GM23338 (cell line): Measurements from ENCODE around the gene POTEJ. TPM values are rescaled to one million over a fixed set of nuclear protein-coding genes. Genes with fewer than 3 reads are reported as not detected.
"Not testable (repeated sequence)": the region's sequence is repeated elsewhere in the genome, so short reads cannot be mapped to it uniquely, and the experiment has no call there.

ENCODE experiments used
- ATAC-seq: fragments of 200-7000 bp; cut with Tn5 transposase; 3 replicates; pipeline ENCODE4 v1.9.1; 2020
- DNase-seq: peaks from one replicate; pipeline ENCODE4 v3.0.0-alpha.2; 2015; ENCODE audit warnings: low spot score
- H2AFZ ChIP-seq: fragments of 200-600 bp; sonication (generic); 2 replicates; pipeline ENCODE4 v1.8.0; 2016; ENCODE audit warnings: antibody characterized with exemption, mild to moderate bottlenecking, moderate library complexity
- H3F3A ChIP-seq: fragments of 200-600 bp; sonication (generic); replicated peaks from 2 replicates; pipeline ENCODE4 v1.8.0; 2017; ENCODE audit warnings: antibody characterized with exemption, mixed run types, low read depth
- H3K27ac ChIP-seq: fragments of 200-600 bp; sonication (generic); 2 replicates; pipeline ENCODE4 v1.6.1; 2016; ENCODE audit warnings: low read depth
- H3K27me3 ChIP-seq: fragments of 200-600 bp; sonication (generic); 2 replicates; pipeline ENCODE4 v1.8.0; 2016; ENCODE audit warnings: mild to moderate bottlenecking, mixed run types, moderate library complexity; ENCODE audit not compliant: insufficient read depth
- H3K36me3 ChIP-seq: fragments of 200-600 bp; sonication (generic); 2 replicates; pipeline ENCODE4 v1.8.0; 2016; ENCODE audit warnings: mild to moderate bottlenecking; ENCODE audit not compliant: insufficient read depth
- H3K4me1 ChIP-seq: fragments of 200-600 bp; sonication (generic); 2 replicates; pipeline ENCODE4 v1.8.0; 2016; ENCODE audit warnings: mild to moderate bottlenecking, moderate library complexity; ENCODE audit not compliant: insufficient read depth
- H3K4me2 ChIP-seq: fragments of 200-600 bp; sonication (generic); 2 replicates; pipeline ENCODE4 v1.7.1; 2017; ENCODE audit warnings: mixed run types
- H3K4me3 ChIP-seq: fragments of 200-600 bp; sonication (generic); 2 replicates; pipeline ENCODE4 v1.6.1; 2016; ENCODE audit warnings: mixed run types
- H3K79me2 ChIP-seq: fragments of 200-600 bp; sonication (generic); replicated peaks from 2 replicates; pipeline ENCODE4 v1.8.0; 2017; ENCODE audit warnings: mild to moderate bottlenecking; ENCODE audit not compliant: insufficient read depth
- H3K9me2 ChIP-seq: fragments of 200-600 bp; sonication (generic); 2 replicates; pipeline ENCODE4 v1.8.0; 2017; ENCODE audit not compliant: insufficient read depth
- H4K20me1 ChIP-seq: fragments of 200-600 bp; sonication (generic); replicated peaks from 2 replicates; pipeline ENCODE4 v1.8.0; 2017; ENCODE audit warnings: mild to moderate bottlenecking; ENCODE audit not compliant: insufficient read depth
- H3K27ac Mint-ChIP-seq: 2 replicates; pipeline ENCODE4 v1.8.0; 2020; ENCODE audit warnings: inconsistent platforms, mild to moderate bottlenecking, moderate library complexity, mixed read lengths
- H3K27me3 Mint-ChIP-seq: 3 replicates; pipeline ENCODE4 v1.8.0; 2022; ENCODE audit warnings: low read depth, mild to moderate bottlenecking, moderate library complexity, mixed read lengths, inconsistent platforms; ENCODE audit not compliant: insufficient read depth, poor library complexity
- H3K36me3 Mint-ChIP-seq: 3 replicates; pipeline ENCODE4 v1.8.0; 2021; ENCODE audit warnings: low read depth, mild to moderate bottlenecking, inconsistent platforms, moderate library complexity, mixed read lengths
- H3K4me1 Mint-ChIP-seq: 3 replicates; pipeline ENCODE4 v1.8.0; 2020; ENCODE audit warnings: mild to moderate bottlenecking, inconsistent platforms, mixed read lengths
- H3K4me3 Mint-ChIP-seq: 3 replicates; pipeline ENCODE4 v1.8.0; 2021; ENCODE audit warnings: moderate library complexity, mild to moderate bottlenecking, inconsistent platforms, mixed read lengths
- H3K9me3 Mint-ChIP-seq: 3 replicates; pipeline ENCODE4 v1.8.0; 2020; ENCODE audit warnings: moderate library complexity, mild to moderate bottlenecking, inconsistent platforms, mixed read lengths
- polyA plus RNA-seq: library from polyadenylated mRNA; unstranded; fragments of >200 nt; fragmentation: Nextera tagmentation; extraction: Ambion mirVana; gene quantifications from 2 replicates; pipeline ENCODE4 v1.2.1, GENCODE V29; 2016
- total RNA-seq: library from RNA; depleted of rRNA; stranded (reverse); fragments of >200 nt; shearing (Covaris generic); gene quantifications from 2 replicates; pipeline ENCODE4 v1.2.3, GENCODE V29; 2014

POTEJ gene
- total and polyA plus RNA-seq, 2 experiments from 2014 or later = 0.06 to 0.63 TPM

DNA sequence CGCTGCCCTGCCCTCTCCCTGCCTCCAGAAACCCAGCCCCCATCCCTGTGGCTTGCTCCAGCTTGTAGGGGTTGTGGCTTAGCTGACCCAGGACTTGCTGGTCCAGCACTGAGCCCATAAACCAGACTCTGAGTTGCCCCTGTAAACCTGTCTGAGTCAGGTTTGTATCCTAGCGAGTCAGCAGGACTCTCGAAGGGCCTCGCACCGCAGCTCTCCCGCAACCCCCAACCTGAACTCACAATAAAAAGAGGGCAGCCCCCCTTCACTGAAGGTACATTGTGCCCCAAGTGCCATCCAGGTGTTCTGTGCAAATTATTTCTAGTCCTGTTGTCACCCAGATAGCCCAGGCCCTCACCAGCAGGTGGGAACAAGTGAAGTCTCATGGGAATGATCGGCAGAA is 29.7 kb upstream of the POTEJ start:
- not testable (repeated sequence) for H4K20me1 ChIP-seq, H3K27ac ChIP-seq, H3K9me2 ChIP-seq, H3K9me3 Mint-ChIP-seq, H3K4me3 Mint-ChIP-seq, H3K36me3 ChIP-seq, H3K4me3 ChIP-seq, H3K4me1 Mint-ChIP-seq, H3K79me2 ChIP-seq, H3K27me3 Mint-ChIP-seq, H3K27me3 ChIP-seq, H3K4me2 ChIP-seq, H2AFZ ChIP-seq, H3K4me1 ChIP-seq, H3K36me3 Mint-ChIP-seq, H3F3A ChIP-seq, H3K27ac Mint-ChIP-seq, ATAC-seq, DNase-seq

GRCh38 chr2:130582970-130583369 is 28.3 kb upstream of the POTEJ start:
- not testable (repeated sequence) for H3K4me1 Mint-ChIP-seq, H3K36me3 ChIP-seq, DNase-seq, H3K9me2 ChIP-seq, H3K79me2 ChIP-seq, H3K36me3 Mint-ChIP-seq, H2AFZ ChIP-seq, H3K27ac Mint-ChIP-seq, H3K27ac ChIP-seq, H3K4me1 ChIP-seq, H3F3A ChIP-seq, H3K4me3 ChIP-seq, H3K4me3 Mint-ChIP-seq, ATAC-seq, H3K4me2 ChIP-seq, H3K9me3 Mint-ChIP-seq, H3K27me3 ChIP-seq, H4K20me1 ChIP-seq, H3K27me3 Mint-ChIP-seq

- H4K20me1 ChIP-seq, H3K36me3 ChIP-seq, DNase-seq, H3K4me1 ChIP-seq, H3K36me3 Mint-ChIP-seq, H3K4me1 Mint-ChIP-seq, H3K4me2 ChIP-seq, H3F3A ChIP-seq, H3K79me2 ChIP-seq, H3K27me3 Mint-ChIP-seq, H3K4me3 ChIP-seq, H3K27me3 ChIP-seq, H3K4me3 Mint-ChIP-seq, H2AFZ ChIP-seq, H3K27ac Mint-ChIP-seq, H3K27ac ChIP-seq, H3K9me3 Mint-ChIP-seq, H3K9me2 ChIP-seq, ATAC-seq: not testable (repeated sequence)
Measured at GRCh38 chr2:130583582-130583981, 27.7 kb upstream of the POTEJ start.

GRCh38 chr2:130584726-130585125 is 26.5 kb upstream of the POTEJ start:
- not testable (repeated sequence) for H3F3A ChIP-seq, H3K4me2 ChIP-seq, H3K4me1 Mint-ChIP-seq, H3K27ac ChIP-seq, H3K36me3 ChIP-seq, ATAC-seq, H3K9me2 ChIP-seq, H3K27me3 Mint-ChIP-seq, H3K36me3 Mint-ChIP-seq, H3K9me3 Mint-ChIP-seq, H3K4me3 ChIP-seq, H3K27ac Mint-ChIP-seq, H3K27me3 ChIP-seq, H4K20me1 ChIP-seq, H3K4me1 ChIP-seq, H3K4me3 Mint-ChIP-seq, H2AFZ ChIP-seq, DNase-seq, H3K79me2 ChIP-seq

DNA sequence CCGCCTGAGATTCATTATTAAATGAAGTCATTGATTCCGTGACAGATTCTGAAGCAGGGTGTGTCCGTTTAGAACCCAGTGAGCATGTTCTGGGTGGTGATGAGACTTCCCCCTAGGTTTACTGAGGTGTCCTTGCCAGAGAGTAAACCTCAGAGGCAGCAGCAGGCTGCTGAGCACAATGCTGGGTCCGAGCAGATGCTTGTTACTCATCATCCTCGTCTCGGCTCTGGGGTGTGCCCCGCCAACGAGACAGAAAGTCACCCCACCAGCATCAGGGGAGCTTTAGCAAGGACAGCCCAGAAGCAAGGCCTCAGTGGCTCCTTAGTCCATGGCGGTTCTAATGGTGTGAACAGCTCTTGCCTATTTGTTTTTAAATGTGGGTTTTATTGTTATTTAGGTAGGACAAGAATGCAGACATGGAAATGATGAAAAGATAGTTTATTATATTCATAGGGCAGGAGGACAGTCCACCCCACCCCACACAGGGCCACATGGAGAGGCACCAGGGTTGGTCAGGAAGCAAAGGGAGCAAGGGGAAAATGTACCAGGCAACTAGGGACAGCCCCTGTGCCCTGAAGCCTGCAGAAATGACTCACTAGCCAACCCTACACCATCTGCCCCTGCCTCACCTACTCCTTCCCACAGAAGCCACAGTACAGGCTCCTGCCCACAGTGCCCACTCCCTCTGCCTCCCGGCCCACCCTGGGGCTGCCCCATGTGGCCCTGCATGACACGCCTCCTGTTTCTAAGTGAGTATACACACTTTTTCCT is 22.4 kb upstream of the POTEJ start:
- not testable (repeated sequence) for H3K4me3 ChIP-seq, H3F3A ChIP-seq, H3K4me2 ChIP-seq, ATAC-seq, H3K9me3 Mint-ChIP-seq, H3K27me3 ChIP-seq, H3K4me3 Mint-ChIP-seq, H3K9me2 ChIP-seq, H3K4me1 Mint-ChIP-seq, H3K27ac Mint-ChIP-seq, H3K27me3 Mint-ChIP-seq, H3K27ac ChIP-seq, H3K36me3 ChIP-seq, H3K4me1 ChIP-seq, DNase-seq, H2AFZ ChIP-seq, H4K20me1 ChIP-seq, H3K36me3 Mint-ChIP-seq, H3K79me2 ChIP-seq

DNA sequence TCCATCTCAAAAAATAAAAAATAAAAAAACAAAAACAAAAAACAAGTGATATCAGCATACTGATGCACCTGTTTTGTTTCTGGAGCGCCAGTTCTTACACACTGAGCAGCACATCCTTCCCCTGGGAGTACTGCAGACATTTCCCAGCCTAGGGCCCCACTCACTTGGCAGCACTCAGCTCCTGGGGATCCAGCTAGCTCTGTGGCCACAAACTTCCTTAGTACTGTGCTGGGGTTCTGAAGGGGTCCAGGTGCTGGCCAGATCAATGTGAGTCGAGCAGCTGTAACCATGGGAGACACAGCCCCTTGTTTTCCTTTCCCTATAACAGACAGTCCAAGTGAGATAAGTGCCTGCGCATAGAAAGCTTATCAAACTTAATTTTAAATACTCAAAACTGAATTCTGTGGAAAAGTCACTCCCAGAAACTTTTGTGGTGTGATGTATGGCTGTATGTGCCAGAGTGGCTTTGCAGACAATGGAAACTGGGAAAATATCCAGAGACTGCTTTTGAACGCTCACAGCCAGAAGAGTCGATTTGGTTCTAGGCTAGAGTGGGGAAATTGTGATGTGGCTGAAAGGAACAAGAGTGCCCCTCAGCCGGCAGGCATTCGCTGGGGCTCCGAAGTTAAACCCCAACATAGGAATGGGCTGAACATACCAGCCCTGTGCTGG is 20.9 kb upstream of the POTEJ start:
- H3K9me3 Mint-ChIP-seq, H3K4me3 Mint-ChIP-seq, H3K4me2 ChIP-seq, H3K4me3 ChIP-seq, H3K4me1 Mint-ChIP-seq, H3K27me3 Mint-ChIP-seq, ATAC-seq, H4K20me1 ChIP-seq, H3K79me2 ChIP-seq, H3F3A ChIP-seq, H3K27ac ChIP-seq, H3K4me1 ChIP-seq, H3K27ac Mint-ChIP-seq, H3K36me3 Mint-ChIP-seq, H3K9me2 ChIP-seq, H3K27me3 ChIP-seq, H3K36me3 ChIP-seq, DNase-seq, H2AFZ ChIP-seq: not testable (repeated sequence)
